IMR-90 (cell line): ENCODE results near the gene FNDC7. TPM values are rescaled to one million over a fixed set of nuclear protein-coding genes. Genes with fewer than 3 reads are reported as not detected.

Experiments
- ATAC-seq: fragments of 200-7000 bp; cut with Tn5 transposase; 2 replicates; pipeline ENCODE4 v1.9.1; 2020; ENCODE audit warnings: low read depth, mild to moderate bottlenecking, moderate library complexity
- BruUV-seq: library from RNA; stranded (reverse); fragments of 400-500 nt; replicated peaks from 2 replicates; lab custom pipeline; 2021; lab: Mats Ljungman, UMichigan
- CTCF ChIA-PET: fragments of 300-600 bp; formaldehyde crosslinking; extraction: SDS; loops from one replicate; lab custom pipeline; 2021; ENCODE audit warnings: antibody characterized with exemption; lab: Yijun Ruan, JAX
- POLR2A ChIA-PET: fragments of 300-600 bp; sonication (Branson Sonifier 250); formaldehyde crosslinking; loops from one replicate; lab custom pipeline; 2022; ENCODE audit warnings: antibody characterized with exemption; ENCODE audit not compliant: unreplicated experiment; lab: Charles Lee
- DNase-seq: peaks from one replicate; pipeline ENCODE4 v3.0.0; 2013
- H2AFZ ChIP-seq: replicated peaks from 2 replicates; pipeline ENCODE3; 2013; ENCODE audit warnings: low read length, mild to moderate bottlenecking; ENCODE audit not compliant: poor library complexity
- H2AK5ac ChIP-seq: 2 replicates; pipeline ENCODE4 v1.6.1; 2013; ENCODE audit warnings: low read depth, low read length, inconsistent platforms
- H2AK9ac ChIP-seq: replicated peaks from 2 replicates; pipeline ENCODE3; 2013; ENCODE audit warnings: mild to moderate bottlenecking, low read depth, low read length, moderate library complexity; ENCODE audit not compliant: poor library complexity
- H2BK120ac ChIP-seq: 2 replicates; pipeline ENCODE4 v1.6.1; 2013; ENCODE audit warnings: low read depth, low read length, inconsistent platforms
- H2BK15ac ChIP-seq: 3 replicates; pipeline ENCODE4 v1.6.1; 2013; ENCODE audit warnings: low read depth, low read length, inconsistent platforms
- H2BK20ac ChIP-seq: 2 replicates; pipeline ENCODE4 v1.6.1; 2013; ENCODE audit warnings: low read depth, mild to moderate bottlenecking, inconsistent platforms, low read length, moderate library complexity
- H2BK5ac ChIP-seq: 2 replicates; pipeline ENCODE4 v1.6.1; 2013; ENCODE audit warnings: mild to moderate bottlenecking, low read depth, low read length, inconsistent platforms; ENCODE audit not compliant: poor library complexity, severe bottlenecking
- H3K14ac ChIP-seq: replicated peaks from 2 replicates; pipeline ENCODE4 v1.6.1; 2013; ENCODE audit warnings: low read depth, low read length, inconsistent platforms
- H3K18ac ChIP-seq: 2 replicates; pipeline ENCODE4 v1.6.1; 2013; ENCODE audit warnings: low read depth, low read length, control low read depth
- H3K23ac ChIP-seq: 2 replicates; pipeline ENCODE4 v1.6.1; 2013; ENCODE audit warnings: low read depth, low read length, inconsistent platforms
- H3K27ac ChIP-seq: 2 replicates; pipeline ENCODE4 v1.5.1; 2013; ENCODE audit warnings: mild to moderate bottlenecking, control low read depth, low read length; ENCODE audit not compliant: insufficient read depth
- H3K27me3 ChIP-seq: 2 replicates; pipeline ENCODE4 v1.6.1; 2013; ENCODE audit warnings: low read length; ENCODE audit not compliant: control insufficient read depth, insufficient read depth
- H3K36me3 ChIP-seq: 2 replicates; pipeline ENCODE4 v1.6.1; 2013; ENCODE audit warnings: low read length, mixed read lengths; ENCODE audit not compliant: control insufficient read depth, insufficient read depth
- H3K4ac ChIP-seq: 2 replicates; pipeline ENCODE4 v1.6.1; 2013; ENCODE audit warnings: low read depth, low read length, inconsistent platforms
- H3K4me1 ChIP-seq: 2 replicates; pipeline ENCODE4 v1.6.1; 2013; ENCODE audit warnings: low read length, mixed read lengths; ENCODE audit not compliant: control insufficient read depth, insufficient read depth
- H3K4me2 ChIP-seq: 2 replicates; pipeline ENCODE4 v1.6.1; 2013; ENCODE audit warnings: low read depth, mild to moderate bottlenecking, control low read depth, low read length, moderate library complexity
- H3K4me3 ChIP-seq: 2 replicates; pipeline ENCODE4 v1.5.1; 2013; ENCODE audit warnings: low read depth, mild to moderate bottlenecking, control low read depth, low read length, moderate library complexity; ENCODE audit not compliant: insufficient read depth
- H3K56ac ChIP-seq: 2 replicates; pipeline ENCODE4 v1.6.1; 2013; ENCODE audit warnings: low read length, inconsistent platforms; ENCODE audit not compliant: insufficient read depth; ENCODE audit errors: extremely low read depth
- H3K79me1 ChIP-seq, 2 experiments: 2 replicates each; pipeline ENCODE4 v1.6.1; 2013; ENCODE audit warnings: low read length in 2 of 2, inconsistent platforms in 1 of 2, low read depth in 1 of 2
- H3K9ac ChIP-seq: 2 replicates; pipeline ENCODE4 v1.6.1; 2013; ENCODE audit warnings: low read depth, low read length, control low read depth
- H3K9me1 ChIP-seq: 2 replicates; pipeline ENCODE4 v1.6.1; 2013; ENCODE audit warnings: low read length, inconsistent platforms; ENCODE audit not compliant: insufficient read depth
- H3K9me3 ChIP-seq: 2 replicates; pipeline ENCODE4 v1.6.1; 2013; ENCODE audit warnings: low read length; ENCODE audit not compliant: control insufficient read depth, insufficient read depth
- H4K20me1 ChIP-seq: 2 replicates; pipeline ENCODE4 v1.6.1; 2013; ENCODE audit warnings: low read length, inconsistent platforms; ENCODE audit not compliant: insufficient read depth
- H4K5ac ChIP-seq: 2 replicates; pipeline ENCODE4 v1.6.1; 2013; ENCODE audit warnings: mild to moderate bottlenecking, low read depth, low read length, control low read depth
- H4K8ac ChIP-seq, 2 experiments: 2 replicates each; pipeline ENCODE4 v1.6.1; 2013; ENCODE audit warnings: low read depth in 2 of 2, low read length in 2 of 2, control low read depth in 1 of 2, inconsistent platforms in 1 of 2
- H4K91ac ChIP-seq: 2 replicates; pipeline ENCODE4 v1.6.1; 2013; ENCODE audit warnings: low read depth, low read length, inconsistent platforms; ENCODE audit not compliant: insufficient read depth
- CHD1 ChIP-seq: IDR thresholded peaks from 2 replicates; pipeline ENCODE4 v1.6.1; 2012; ENCODE audit warnings: low read depth, low read length, improper control_type of control experiment
- FOS ChIP-seq: fragments of 150-350 bp; IDR thresholded peaks from 2 replicates; pipeline ENCODE4 v1.6.1; 2016; ENCODE audit warnings: low read depth, low read length
- MAZ ChIP-seq: IDR thresholded peaks from 2 replicates; pipeline ENCODE4 v1.6.1; 2012; ENCODE audit warnings: low read depth, mild to moderate bottlenecking, low read length, improper control_type of control experiment, moderate library complexity, borderline replicate concordance
- MXI1 ChIP-seq: IDR thresholded peaks from 2 replicates; pipeline ENCODE4 v1.6.1; 2012; ENCODE audit warnings: low read depth, mild to moderate bottlenecking, low read length, moderate library complexity, borderline replicate concordance
- POLR2A ChIP-seq: IDR thresholded peaks from 2 replicates; pipeline ENCODE4 v1.6.1; 2012; ENCODE audit warnings: mild to moderate bottlenecking, low read depth, low read length
- RCOR1 ChIP-seq: IDR thresholded peaks from 2 replicates; pipeline ENCODE4 v1.6.1; 2012; ENCODE audit warnings: mild to moderate bottlenecking, low read length, improper control_type of control experiment; ENCODE audit not compliant: insufficient replicate concordance
- RFX5 ChIP-seq: IDR thresholded peaks from 2 replicates; pipeline ENCODE4 v1.8.0; 2012; ENCODE audit warnings: low read depth, mild to moderate bottlenecking, low read length, moderate library complexity
- SMC3 ChIP-seq: fragments of 150-350 bp; IDR thresholded peaks from 2 replicates; pipeline ENCODE4 v1.6.1; 2016; ENCODE audit warnings: low read depth, mild to moderate bottlenecking, antibody characterized with exemption, low read length, moderate library complexity
- whole genome bisulfite sequencing, 2 experiments: methylation state at CpG; one replicate each; pipeline versions ENCODE4 v1.1.5 to v1.1.7; 2013; ENCODE audit warnings: missing lambda C conversion rate in 2 of 2; ENCODE audit not compliant: insufficient read length in 1 of 2; ENCODE audit errors: extremely low coverage in 2 of 2; 5-methylcytosine and 5-hydroxymethylcytosine counted together
- dilution Hi-C: fragments of 300-500 bp; cut with HindIII; formaldehyde crosslinking; loops from one replicate; pipeline ENCODE4 v1.14.3; 2018; ENCODE audit warnings: low sequenced_read_pairs; ENCODE audit not compliant: unreplicated experiment
- in situ Hi-C: fragments of 300-500 bp; cut with MboI; formaldehyde crosslinking; loops from 3 replicates; pipeline ENCODE4 v1.14.3; 2019; ENCODE audit warnings: low sequenced_read_pairs, inconsistent platforms, mixed read lengths
- intact Hi-C: fragments of 100-400 bp; cut with micrococcal nuclease; formaldehyde crosslinking; loops from 2 replicates; pipeline ENCODE4 v1.10.0; 2022
- polyA plus RNA-seq, 3 experiments: library from polyadenylated mRNA; depleted of rRNA; stranded (reverse); fragments of >200 nt; gene quantifications; 2 replicates each; pipeline ENCODE4 v1.2.3, GENCODE V29; 2012; ENCODE audit warnings: low replicate concordance in 1 of 3
- total RNA-seq: library from RNA; depleted of rRNA; stranded (reverse); fragments of >200 nt; gene quantifications from 2 replicates; pipeline ENCODE4 v1.2.3, GENCODE V29; 2012
- TF ChIP-seq, protein P1 (sequence below): fragments of 150-350 bp; IDR thresholded peaks from 2 replicates; pipeline ENCODE4 v1.6.1; 2016; ENCODE audit warnings: low read depth, mild to moderate bottlenecking, low read length, moderate library complexity, borderline replicate concordance
- TF ChIP-seq, protein P2 (sequence below): fragments of 150-350 bp; IDR thresholded peaks from 2 replicates; pipeline ENCODE4 v1.6.1; 2017; ENCODE audit warnings: mild to moderate bottlenecking, antibody characterized with exemption, low read length, low read depth

FNDC7 gene
- total and polyA plus RNA-seq, 2 of the 4 experiments (the other 2 are of a cell fraction) = not detected

DNA sequence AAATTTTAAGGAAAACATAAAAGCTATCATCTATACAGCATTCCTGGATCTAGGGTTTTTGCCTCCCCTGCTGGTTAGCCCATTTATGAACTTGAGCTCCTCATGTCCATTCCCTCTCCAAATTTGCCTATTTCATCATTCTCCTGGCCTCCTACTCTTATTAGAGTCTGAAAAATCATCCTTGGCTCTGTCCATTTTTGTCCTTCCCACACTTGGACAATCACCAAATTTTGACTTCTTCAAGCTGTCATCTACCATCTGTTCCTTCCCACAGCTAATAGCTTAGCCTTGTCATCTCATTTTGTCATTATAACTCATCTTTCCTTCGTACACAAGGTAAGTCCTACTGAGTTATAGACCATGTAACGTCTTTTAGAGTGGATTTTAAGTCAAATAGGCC lies 49.6 kb upstream of the FNDC7 start:
- Histone ChIP-seq H2BK5ac (no peak overlapping the region), H2BK15ac (no peak overlapping the region), H4K5ac (no peak overlapping the region), H3K56ac (no peak overlapping the region), H4K91ac (no peak overlapping the region), H2AFZ (no peak overlapping the region), H2BK20ac (no peak overlapping the region), H3K9me3 (no peaks in the 10 kb centered on the region), H3K9me1 (no peaks in the 10 kb centered on the region), H3K27ac (no peak overlapping the region), H4K20me1 (no peaks in the 10 kb centered on the region), H2AK5ac (no peak overlapping the region), H2BK120ac (no peak overlapping the region), H3K4me1 (peaks cover 2% of the 10 kb centered on the region; the same call in 1 of the 2 replicates), H3K23ac (no peak overlapping the region), H3K18ac (no peak overlapping the region), H3K4me3 (no peak overlapping the region), H3K9ac (no peak overlapping the region), H3K27me3 (no peaks in the 10 kb centered on the region), H2AK9ac (no peak overlapping the region), H3K79me1 (no peaks in the 10 kb centered on the region), H3K4me2 (no peak overlapping the region), H3K36me3 (no peaks in the 10 kb centered on the region), H3K14ac (no peak overlapping the region), H4K8ac (no peak overlapping the region), H3K4ac (no peak overlapping the region)
- no peak for DNase-seq
- dilution Hi-C loops (no loop called here), intact Hi-C loops (no loop called here), in situ Hi-C loops (no loop called here)
- WGBS, 2 experiments = no CpG with 5 or more reads among the region's 2 CpGs
- no TSS peak for BruUV-seq
- ChIA-PET POLR2A (interaction anchor here (1.1 kb wide), 1 partner anchor 29 kb away, joined by 4 read pairs; the partner anchor contains the start of gene PRPF38B), CTCF (no interaction called here)
- TF ChIP-seq, protein P1, sequence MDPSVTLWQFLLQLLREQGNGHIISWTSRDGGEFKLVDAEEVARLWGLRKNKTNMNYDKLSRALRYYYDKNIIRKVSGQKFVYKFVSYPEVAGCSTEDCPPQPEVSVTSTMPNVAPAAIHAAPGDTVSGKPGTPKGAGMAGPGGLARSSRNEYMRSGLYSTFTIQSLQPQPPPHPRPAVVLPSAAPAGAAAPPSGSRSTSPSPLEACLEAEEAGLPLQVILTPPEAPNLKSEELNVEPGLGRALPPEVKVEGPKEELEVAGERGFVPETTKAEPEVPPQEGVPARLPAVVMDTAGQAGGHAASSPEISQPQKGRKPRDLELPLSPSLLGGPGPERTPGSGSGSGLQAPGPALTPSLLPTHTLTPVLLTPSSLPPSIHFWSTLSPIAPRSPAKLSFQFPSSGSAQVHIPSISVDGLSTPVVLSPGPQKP = no peak
- no peak for TF ChIP-seq SMC3
- TF ChIP-seq, protein P2, sequence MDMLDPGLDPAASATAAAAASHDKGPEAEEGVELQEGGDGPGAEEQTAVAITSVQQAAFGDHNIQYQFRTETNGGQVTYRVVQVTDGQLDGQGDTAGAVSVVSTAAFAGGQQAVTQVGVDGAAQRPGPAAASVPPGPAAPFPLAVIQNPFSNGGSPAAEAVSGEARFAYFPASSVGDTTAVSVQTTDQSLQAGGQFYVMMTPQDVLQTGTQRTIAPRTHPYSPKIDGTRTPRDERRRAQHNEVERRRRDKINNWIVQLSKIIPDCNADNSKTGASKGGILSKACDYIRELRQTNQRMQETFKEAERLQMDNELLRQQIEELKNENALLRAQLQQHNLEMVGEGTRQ = no peak
- TF ChIP-seq MXI1 = no peak
- TF ChIP-seq RCOR1 = no peak
- no peak for TF ChIP-seq RFX5
- TF ChIP-seq FOS = no peak
- TF ChIP-seq POLR2A = no peak
- TF ChIP-seq MAZ = no peak
- no peak for TF ChIP-seq CHD1
- ATAC-seq = no peak
